BE2C (cell line): ENCODE measurements around the gene PRKN.

Source experiments
- DNase-seq: peaks from one replicate; pipeline ENCODE4 v3.0.0-alpha.2; 2020
- H3K27me3 ChIP-seq: fragments of 250-450 bp; sonication (Bioruptor Pico); 2 replicates; pipeline ENCODE4 v1.5.1; 2020; ENCODE audit warnings: mild to moderate bottlenecking
- H3K36me3 ChIP-seq: fragments of 250-450 bp; sonication (Bioruptor Pico); 2 replicates; pipeline ENCODE4 v1.5.1; 2020; ENCODE audit warnings: mild to moderate bottlenecking
- H3K4me1 ChIP-seq: fragments of 250-450 bp; sonication (Bioruptor Pico); 2 replicates; pipeline ENCODE4 v1.5.1; 2020
- H3K4me3 ChIP-seq: 2 replicates; pipeline ENCODE4 v1.5.1; 2011; ENCODE audit warnings: low read depth, low read length
- H3K9me3 ChIP-seq: fragments of 250-450 bp; sonication (Bioruptor Pico); 2 replicates; pipeline ENCODE4 v1.5.1; 2020
- CTCF ChIP-seq: IDR thresholded peaks from 2 replicates; pipeline ENCODE4 v1.5.1; 2012; ENCODE audit warnings: mild to moderate bottlenecking, low read depth, low read length

The PRKN gene

GRCh38 chr6:161436106-161436876 is 1291.3 kb downstream of the PRKN start:
- H3K4me1 ChIP-seq: no peaks in the 10 kb centered on the region
- TF ChIP-seq CTCF: no peak
- no peak overlapping the region for H3K4me3 ChIP-seq
- H3K36me3 ChIP-seq: no peaks in the 10 kb centered on the region
- H3K9me3 ChIP-seq: no peaks in the 10 kb centered on the region
- no peak for DNase-seq
- H3K27me3 ChIP-seq: no peaks in the 10 kb centered on the region

GRCh38 chr6:161435748-161436070 is 1291.9 kb downstream of the PRKN start:
- no peaks in the 10 kb centered on the region for H3K4me1 ChIP-seq
- no peaks in the 10 kb centered on the region for H3K27me3 ChIP-seq
- no peak for DNase-seq
- no peaks in the 10 kb centered on the region for H3K9me3 ChIP-seq
- no peak for TF ChIP-seq CTCF
- no peak overlapping the region for H3K4me3 ChIP-seq
- H3K36me3 ChIP-seq: no peaks in the 10 kb centered on the region

- Histone ChIP-seq H3K4me1 (no peaks in the 10 kb centered on the region), H3K4me3 (no peak overlapping the region), H3K27me3 (no peaks in the 10 kb centered on the region), H3K9me3 (no peaks in the 10 kb centered on the region), H3K36me3 (no peaks in the 10 kb centered on the region)
- no peak for DNase-seq
- no peak for TF ChIP-seq CTCF
Observed at GRCh38 chr6:161434921-161435747, 1292.4 kb downstream of the PRKN start.

- H3K4me3 ChIP-seq: no peak overlapping the region
- no peak for DNase-seq
- H3K27me3 ChIP-seq: no peaks in the 10 kb centered on the region
- no peaks in the 10 kb centered on the region for H3K9me3 ChIP-seq
- H3K4me1 ChIP-seq: no peaks in the 10 kb centered on the region
- no peak for TF ChIP-seq CTCF
- H3K36me3 ChIP-seq: no peaks in the 10 kb centered on the region
Observed at GRCh38 chr6:161434350-161434749, 1293.2 kb downstream of the PRKN start.

GRCh38 chr6:161432546-161432945 is 1295.0 kb downstream of the PRKN start:
- TF ChIP-seq CTCF: no peak

More at GRCh38 chr6:161432546-161432945, 1295.0 kb downstream of the PRKN start:
- Histone ChIP-seq H3K27me3 (no peaks in the 10 kb centered on the region), H3K9me3 (no peaks in the 10 kb centered on the region), H3K4me1 (no peaks in the 10 kb centered on the region), H3K36me3 (no peaks in the 10 kb centered on the region), H3K4me3 (no peak overlapping the region)
- no peak for DNase-seq
